Tibial artery (tissue), 4 donors: ENCODE measurements around the gene PRKAG3.

ENCODE experiments used
- DNase-seq, 2 donors: peaks; one replicate each; pipeline ENCODE4 v3.0.0-alpha.2; 2019
- H3K27ac ChIP-seq, 2 donors: fragments of 200-600 bp; sonication (generic) in 1 of 2; 1 replicate in 1 of 2; 2 replicates in 1 of 2; pipeline ENCODE4 v1.5.1; 2018 to 2019; ENCODE audit warnings: mild to moderate bottlenecking in 1 of 2
- H3K27me3 ChIP-seq, 2 donors: fragments of 200-600 bp; sonication (generic) in 1 of 2; one replicate each; pipeline versions ENCODE4 v1.5.1 to v1.6.0; 2016 to 2019
- H3K36me3 ChIP-seq, 3 donors: fragments of 200-600 bp; sonication (generic) in 2 of 3; one replicate each; pipeline ENCODE4 v1.5.1; 2016 to 2019; ENCODE audit warnings: mild to moderate bottlenecking in 2 of 3
- H3K4me1 ChIP-seq, 4 donors: fragments of 200-600 bp; sonication (generic) in 2 of 4; 1 replicate in 3 of 4; 2 replicates in 1 of 4; pipeline ENCODE4 v1.5.1; 2016 to 2019
- H3K4me3 ChIP-seq, 2 donors: fragments of 200-600 bp; sonication (generic) in 1 of 2; 1 replicate in 1 of 2; 2 replicates in 1 of 2; pipeline ENCODE4 v1.5.1; 2018 to 2019; ENCODE audit warnings: mild to moderate bottlenecking in 2 of 2
- H3K9me3 ChIP-seq, 3 donors: fragments of 200-600 bp; sonication (generic) in 1 of 3; one replicate each; pipeline ENCODE4 v1.5.1; 2016 to 2019
- CTCF ChIP-seq, 2 experiments: fragments of 200-600 bp in 1 of 2; fragments of 450-650 bp in 1 of 2; IDR thresholded peaks; one replicate each; pipeline ENCODE4 v1.5.1; 2017 to 2019; ENCODE audit warnings: antibody characterized with exemption in 2 of 2, mild to moderate bottlenecking in 1 of 2, moderate library complexity in 1 of 2
- intact Hi-C: fragments of 100-400 bp; cut with DNase I; formaldehyde crosslinking; loops from one replicate; pipeline ENCODE4 v1.15.0; 2023; ENCODE audit warnings: low total_unique reads

Gene PRKAG3

GRCh38 chr2:218831378-218831990 is at the start of gene PRKAG3:
PRKAG3 (minus strand) TSS chr2:218831803.
- Histone ChIP-seq H3K27ac (peak within 1 kb of the TSS; percentile 68 to 71), H3K4me3 (no peak within 1 kb of the TSS), H3K9me3 (no peaks in the 10 kb centered on the region), H3K4me1 (peaks cover 0 to 36% (median 25%) of the 10 kb centered on the region in 4 donors), H3K36me3 (no peaks in the 10 kb centered on the region), H3K27me3 (no peaks in the 10 kb centered on the region)
- TF ChIP-seq CTCF (IDR thresholded peaks at IDR 0.05), result no peak
- peak in 1 of 2 donors; percentile 80 for DNase-seq
- intact Hi-C loops, result no loop called here

DNA sequence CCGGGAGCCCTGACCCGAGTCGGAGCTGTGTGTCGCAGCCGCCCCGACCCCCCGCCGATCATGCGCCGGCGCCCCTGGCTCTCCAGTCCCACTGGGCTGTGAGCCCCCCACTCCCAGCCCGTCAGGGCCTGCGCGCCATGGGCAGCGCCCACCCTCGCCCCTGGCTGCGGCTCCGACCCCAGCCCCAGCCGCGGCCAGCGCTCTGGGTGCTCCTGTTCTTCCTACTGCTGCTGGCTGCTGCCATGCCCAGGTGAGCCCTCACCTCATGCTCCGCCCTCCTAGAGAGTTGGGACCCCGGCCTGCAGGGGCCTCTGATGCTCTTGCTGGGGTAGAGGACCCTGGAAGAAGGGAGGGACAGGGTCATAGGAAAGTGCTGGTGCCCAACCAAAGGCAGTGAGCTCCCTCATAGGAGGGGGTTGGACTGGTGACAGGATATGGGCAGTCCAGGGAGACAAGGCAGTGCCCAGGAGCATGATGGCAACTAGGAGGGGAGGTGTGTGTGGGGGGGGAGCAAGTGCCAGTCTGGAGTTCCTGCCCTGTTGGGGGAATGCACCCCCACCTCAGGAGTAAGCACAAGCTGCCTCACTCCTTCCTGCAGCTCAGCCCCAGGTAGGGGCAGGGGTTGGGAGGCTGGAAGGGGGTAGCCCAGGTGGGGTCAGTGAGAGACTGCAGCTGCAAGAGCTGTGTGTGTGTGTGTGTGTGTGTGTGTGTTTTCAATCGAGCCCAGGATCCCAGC is 49.4 kb upstream of the PRKAG3 start:
- DNase-seq, result no peak
- Histone ChIP-seq H3K4me3 (no peak overlapping the region), H3K27me3 (peaks cover 7 to 87% of the 10 kb centered on the region in 2 donors), H3K27ac (no peak overlapping the region), H3K4me1 (peaks cover 0 to 40% (median 22%) of the 10 kb centered on the region in 4 donors), H3K9me3 (no peaks in the 10 kb centered on the region), H3K36me3 (no peaks in the 10 kb centered on the region)
- no peak for TF ChIP-seq CTCF (IDR thresholded peaks at IDR 0.05)
- intact Hi-C loops, result no loop called here

DNA sequence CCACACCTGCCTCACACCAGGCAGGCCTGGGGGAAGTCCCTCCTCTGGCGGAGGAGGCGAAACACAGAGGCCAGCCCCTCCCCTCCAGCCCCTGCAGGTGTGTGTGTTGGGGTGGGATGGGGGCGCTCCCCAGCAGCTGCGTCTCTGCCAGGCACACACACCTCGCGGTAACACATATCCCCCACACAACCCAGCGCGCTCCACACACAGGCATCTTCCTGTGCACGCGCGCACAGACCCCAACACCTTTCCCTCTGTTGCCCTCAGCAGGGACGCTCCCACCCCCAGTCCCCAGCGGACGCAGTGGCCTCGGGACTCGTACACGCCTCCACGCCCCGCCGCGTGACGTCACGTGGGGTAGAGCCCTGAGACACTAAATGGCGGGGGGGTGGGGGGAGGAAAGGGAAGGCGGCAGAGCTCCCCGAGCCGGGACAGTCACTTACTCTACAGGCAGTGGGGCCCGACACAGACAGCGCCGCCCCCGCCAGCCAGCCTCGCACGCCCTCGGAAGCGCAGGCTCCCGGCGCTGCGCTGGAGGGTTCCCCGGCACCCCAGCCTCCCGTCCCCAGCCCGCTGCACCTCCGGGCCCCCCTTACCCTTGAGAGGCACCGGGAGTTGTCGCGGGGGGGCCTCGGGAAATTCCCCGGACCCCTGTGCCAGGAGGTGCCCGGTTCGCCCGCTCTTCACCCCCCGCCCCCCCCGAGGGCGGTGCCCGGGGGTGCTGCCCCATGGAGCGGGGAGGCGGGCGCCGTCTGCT is 48.7 kb upstream of the PRKAG3 start, which contains the start of gene WNT10A:
WNT10A (plus strand) TSS at position 751 of the 757 bp plus-strand sequence. CDS start 144 bp downstream, outside the sequence.
- peaks cover 0 to 40% (median 22%) of the 10 kb centered on the region in 4 donors for H3K4me1 ChIP-seq
- no peak within 1 kb of the TSS for H3K27ac ChIP-seq
- DNase-seq, result no peak
- peaks cover 7 to 93% of the 10 kb centered on the region in 2 donors for H3K27me3 ChIP-seq
- H3K4me3 ChIP-seq, result peak within 1 kb of the TSS in 1 of 2 donors; percentile 2
- H3K36me3 ChIP-seq, result no peaks in the 10 kb centered on the region
- H3K9me3 ChIP-seq, result no peaks in the 10 kb centered on the region
- TF ChIP-seq CTCF (IDR thresholded peaks at IDR 0.05), result no peak
- intact Hi-C loops, result no loop called here

DNA sequence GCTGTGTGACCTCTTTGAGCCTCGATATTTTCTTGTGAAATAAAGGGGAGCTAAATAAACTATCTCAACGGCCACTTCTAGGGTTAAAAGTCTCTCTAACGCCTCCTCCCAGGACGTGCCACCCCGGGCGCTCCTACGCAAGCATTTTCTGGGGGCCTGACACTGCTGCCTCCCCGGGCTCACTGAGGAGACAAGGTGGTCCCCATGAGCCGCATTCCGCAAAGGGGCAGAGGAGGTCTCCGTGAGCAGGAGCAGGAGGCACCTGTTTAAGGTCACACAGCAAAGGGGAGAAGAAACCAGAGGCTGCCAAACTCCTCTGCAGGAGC is 48.1 kb upstream of the PRKAG3 start:
- no peak for DNase-seq
- Histone ChIP-seq H3K27me3 (peaks cover 7 to 92% of the 10 kb centered on the region in 2 donors), H3K27ac (no peak overlapping the region), H3K4me1 (peaks cover 0 to 40% (median 22%) of the 10 kb centered on the region in 4 donors), H3K36me3 (no peaks in the 10 kb centered on the region), H3K4me3 (no peak overlapping the region), H3K9me3 (no peaks in the 10 kb centered on the region)
- intact Hi-C loops, result no loop called here
- TF ChIP-seq CTCF (IDR thresholded peaks at IDR 0.05), result no peak

- TF ChIP-seq CTCF (IDR thresholded peaks at IDR 0.05), result no peak
- no peak overlapping the region for H3K27ac ChIP-seq
- H3K9me3 ChIP-seq, result no peaks in the 10 kb centered on the region
- DNase-seq, result no peak
- H3K4me1 ChIP-seq, result peaks cover 0 to 37% (median 22%) of the 10 kb centered on the region in 4 donors
- H3K27me3 ChIP-seq, result peaks cover 7 to 91% of the 10 kb centered on the region in 2 donors
- H3K36me3 ChIP-seq, result no peaks in the 10 kb centered on the region
- H3K4me3 ChIP-seq, result no peak overlapping the region
- intact Hi-C loops, result no loop called here
These were observed 47.5 kb upstream of the PRKAG3 start for GRCh38 chr2:218878926-218879761.
